GM23338 (cell line): ENCODE results near the gene DGKH. TPM values are rescaled to one million over a fixed set of nuclear protein-coding genes. Genes with fewer than 3 reads are reported as not detected.
"Not testable (repeated sequence)": the region's sequence is repeated elsewhere in the genome, so short reads cannot be mapped to it uniquely, and the experiment has no call there.

Source experiments
- ATAC-seq: fragments of 200-7000 bp; cut with Tn5 transposase; 3 replicates; pipeline ENCODE4 v1.9.1; 2020
- DNase-seq: peaks from one replicate; pipeline ENCODE4 v3.0.0-alpha.2; 2015; ENCODE audit warnings: low spot score
- H2AFZ ChIP-seq: fragments of 200-600 bp; sonication (generic); 2 replicates; pipeline ENCODE4 v1.8.0; 2016; ENCODE audit warnings: antibody characterized with exemption, mild to moderate bottlenecking, moderate library complexity
- H3F3A ChIP-seq: fragments of 200-600 bp; sonication (generic); replicated peaks from 2 replicates; pipeline ENCODE4 v1.8.0; 2017; ENCODE audit warnings: antibody characterized with exemption, mixed run types, low read depth
- H3K27ac ChIP-seq: fragments of 200-600 bp; sonication (generic); 2 replicates; pipeline ENCODE4 v1.6.1; 2016; ENCODE audit warnings: low read depth
- H3K27me3 ChIP-seq: fragments of 200-600 bp; sonication (generic); 2 replicates; pipeline ENCODE4 v1.8.0; 2016; ENCODE audit warnings: mild to moderate bottlenecking, mixed run types, moderate library complexity; ENCODE audit not compliant: insufficient read depth
- H3K36me3 ChIP-seq: fragments of 200-600 bp; sonication (generic); 2 replicates; pipeline ENCODE4 v1.8.0; 2016; ENCODE audit warnings: mild to moderate bottlenecking; ENCODE audit not compliant: insufficient read depth
- H3K4me1 ChIP-seq: fragments of 200-600 bp; sonication (generic); 2 replicates; pipeline ENCODE4 v1.8.0; 2016; ENCODE audit warnings: mild to moderate bottlenecking, moderate library complexity; ENCODE audit not compliant: insufficient read depth
- H3K4me2 ChIP-seq: fragments of 200-600 bp; sonication (generic); 2 replicates; pipeline ENCODE4 v1.7.1; 2017; ENCODE audit warnings: mixed run types
- H3K4me3 ChIP-seq: fragments of 200-600 bp; sonication (generic); 2 replicates; pipeline ENCODE4 v1.6.1; 2016; ENCODE audit warnings: mixed run types
- H3K79me2 ChIP-seq: fragments of 200-600 bp; sonication (generic); replicated peaks from 2 replicates; pipeline ENCODE4 v1.8.0; 2017; ENCODE audit warnings: mild to moderate bottlenecking; ENCODE audit not compliant: insufficient read depth
- H3K9me2 ChIP-seq: fragments of 200-600 bp; sonication (generic); 2 replicates; pipeline ENCODE4 v1.8.0; 2017; ENCODE audit not compliant: insufficient read depth
- H4K20me1 ChIP-seq: fragments of 200-600 bp; sonication (generic); replicated peaks from 2 replicates; pipeline ENCODE4 v1.8.0; 2017; ENCODE audit warnings: mild to moderate bottlenecking; ENCODE audit not compliant: insufficient read depth
- H3K27ac Mint-ChIP-seq: 2 replicates; pipeline ENCODE4 v1.8.0; 2020; ENCODE audit warnings: inconsistent platforms, mild to moderate bottlenecking, moderate library complexity, mixed read lengths
- H3K27me3 Mint-ChIP-seq: 3 replicates; pipeline ENCODE4 v1.8.0; 2022; ENCODE audit warnings: low read depth, mild to moderate bottlenecking, moderate library complexity, mixed read lengths, inconsistent platforms; ENCODE audit not compliant: insufficient read depth, poor library complexity
- H3K36me3 Mint-ChIP-seq: 3 replicates; pipeline ENCODE4 v1.8.0; 2021; ENCODE audit warnings: low read depth, mild to moderate bottlenecking, inconsistent platforms, moderate library complexity, mixed read lengths
- H3K4me1 Mint-ChIP-seq: 3 replicates; pipeline ENCODE4 v1.8.0; 2020; ENCODE audit warnings: mild to moderate bottlenecking, inconsistent platforms, mixed read lengths
- H3K4me3 Mint-ChIP-seq: 3 replicates; pipeline ENCODE4 v1.8.0; 2021; ENCODE audit warnings: moderate library complexity, mild to moderate bottlenecking, inconsistent platforms, mixed read lengths
- H3K9me3 Mint-ChIP-seq: 3 replicates; pipeline ENCODE4 v1.8.0; 2020; ENCODE audit warnings: moderate library complexity, mild to moderate bottlenecking, inconsistent platforms, mixed read lengths
- CREB1 ChIP-seq: fragments of 250-450 bp; sonication (Bioruptor Pico); IDR thresholded peaks from 2 replicates; pipeline ENCODE4 v1.5.0; 2020; ENCODE audit warnings: low read depth, mild to moderate bottlenecking, moderate library complexity
- EZH2 ChIP-seq: fragments of 200-600 bp; sonication (generic); IDR thresholded peaks from one replicate; pipeline ENCODE4 v1.8.0; 2017; ENCODE audit warnings: antibody characterized with exemption, mild to moderate bottlenecking, low read depth; ENCODE audit not compliant: unreplicated experiment
- EZH2phosphoT487 ChIP-seq: fragments of 200-600 bp; sonication (generic); IDR thresholded peaks from one replicate; pipeline ENCODE4 v1.8.1; 2018; ENCODE audit warnings: antibody characterized with exemption; ENCODE audit not compliant: unreplicated experiment
- JUNB ChIP-seq: IDR thresholded peaks from one replicate; pipeline ENCODE4 v1.6.1; 2016; ENCODE audit warnings: antibody characterized with exemption; ENCODE audit not compliant: unreplicated experiment
- NANOG ChIP-seq: IDR thresholded peaks from 2 replicates; pipeline ENCODE4 v1.6.1; 2016; ENCODE audit warnings: antibody characterized with exemption, borderline replicate concordance
- POLR2AphosphoS5 ChIP-seq: IDR thresholded peaks from 2 replicates; pipeline ENCODE4 v1.6.1; 2016; ENCODE audit warnings: antibody characterized with exemption, low read depth
- STAT1 ChIP-seq: IDR thresholded peaks from one replicate; pipeline ENCODE4 v1.6.1; 2016; ENCODE audit warnings: antibody characterized with exemption; ENCODE audit not compliant: unreplicated experiment
- ZNF114 ChIP-seq: fragments of 250-450 bp; sonication (Bioruptor Pico); IDR thresholded peaks from 2 replicates; pipeline ENCODE4 v1.5.0; 2020; ENCODE audit warnings: mild to moderate bottlenecking, moderate library complexity
- ZNF331 ChIP-seq: fragments of 250-450 bp; sonication (Bioruptor Pico); IDR thresholded peaks from 2 replicates; pipeline ENCODE4 v1.5.0; 2020; ENCODE audit warnings: low read depth, mild to moderate bottlenecking, moderate library complexity
- polyA plus RNA-seq: library from polyadenylated mRNA; unstranded; fragments of >200 nt; fragmentation: Nextera tagmentation; extraction: Ambion mirVana; gene quantifications from 2 replicates; pipeline ENCODE4 v1.2.1, GENCODE V29; 2016
- total RNA-seq: library from RNA; depleted of rRNA; stranded (reverse); fragments of >200 nt; shearing (Covaris generic); gene quantifications from 2 replicates; pipeline ENCODE4 v1.2.3, GENCODE V29; 2014
- TF ChIP-seq, protein P1 (sequence below): IDR thresholded peaks from 2 replicates; pipeline ENCODE4 v1.6.1; 2016; ENCODE audit warnings: antibody characterized with exemption
- TF ChIP-seq, protein P2 (sequence below), 2 experiments: fragments of 200-600 bp in 1 of 2; sonication (generic) in 1 of 2; conservative IDR thresholded peaks; 2 replicates each; pipeline versions ENCODE4 v1.5.1 to v1.6.1; 2016 to 2017; ENCODE audit warnings: antibody characterized with exemption in 2 of 2, low read depth in 2 of 2, mild to moderate bottlenecking in 2 of 2, moderate library complexity in 1 of 2

Gene DGKH
- total and polyA plus RNA-seq, 2 experiments from 2014 or later = 2.1 to 7.5 TPM

DNA sequence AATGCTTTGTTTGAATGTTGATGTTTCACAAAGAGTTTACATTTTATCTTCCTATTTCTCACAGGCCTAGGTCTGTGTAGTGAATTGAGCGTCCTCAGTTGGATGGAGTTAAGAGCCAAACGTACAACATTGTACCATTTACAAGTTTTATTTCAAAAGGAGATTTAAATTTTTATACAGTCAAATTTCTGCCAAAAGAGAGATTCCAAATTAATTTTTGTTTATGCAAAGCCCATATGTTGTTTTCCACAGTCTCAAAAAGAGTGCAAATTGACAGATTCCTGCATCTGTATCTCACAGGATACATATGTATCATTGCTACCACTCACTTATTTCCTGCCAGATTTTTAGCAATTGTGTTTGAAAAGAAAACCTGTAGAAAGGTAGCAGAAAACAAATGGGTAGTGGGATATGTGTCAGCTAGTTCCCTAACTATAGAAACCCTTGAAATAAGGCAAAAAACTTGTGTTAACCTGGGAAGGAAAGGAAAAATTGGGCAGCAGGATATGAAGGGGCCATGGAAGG is 46.1 kb downstream of the DGKH start:
- Mint-ChIP-seq H3K9me3 (no peaks in the 10 kb centered on the region), H3K27ac (no peak overlapping the region), H3K36me3 (no peaks in the 10 kb centered on the region; the same call in 2 of the 3 replicates), H3K4me3 (no peak overlapping the region), H3K4me1 (no peaks in the 10 kb centered on the region; the same call in 2 of the 3 replicates), H3K27me3 (no peaks in the 10 kb centered on the region)
- no peaks in the 10 kb centered on the region for H4K20me1 ChIP-seq
- H3K36me3 ChIP-seq = 0 out of 2 replicates have a peak, but pooled peaks cover 2% of the 10 kb centered on the region
- no peaks in the 10 kb centered on the region for H3K4me1 ChIP-seq
- H3K4me3 ChIP-seq = no peak overlapping the region
- TF ChIP-seq POLR2AphosphoS5 (no peak), CREB1 (CRISPR knock-in tag) (no peak)
- no peak for ATAC-seq
- H3K27me3 ChIP-seq = no peaks in the 10 kb centered on the region
- H3F3A ChIP-seq = no peaks in the 10 kb centered on the region
- H3K27ac ChIP-seq = no peak overlapping the region
- no peaks in the 10 kb centered on the region for H3K79me2 ChIP-seq
- no peak overlapping the region for H2AFZ ChIP-seq
- no peak for DNase-seq
- peaks cover 5% of the 10 kb centered on the region; the same call in 1 of the 2 replicates for H3K9me2 ChIP-seq
- no peak overlapping the region for H3K4me2 ChIP-seq

DNA sequence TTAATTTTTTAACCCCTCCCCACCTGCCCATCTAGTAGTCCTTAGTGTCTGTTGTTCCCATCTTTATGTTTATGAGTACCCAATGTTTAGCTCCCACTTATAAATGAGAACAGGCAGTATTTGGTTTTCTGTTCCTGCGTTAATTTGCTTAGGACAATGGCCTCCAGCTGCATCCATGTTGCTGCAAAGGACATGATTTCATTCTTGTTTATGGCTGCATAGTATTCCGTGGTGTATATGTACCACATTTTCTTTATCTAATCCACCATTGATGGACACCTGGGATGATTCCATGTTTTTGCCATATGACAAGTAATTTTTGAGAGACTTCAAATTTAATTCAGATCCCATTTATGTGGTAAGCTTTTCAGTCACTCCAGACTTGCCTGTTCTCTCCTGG is 47.8 kb downstream of the DGKH start:
- not testable (repeated sequence) for ATAC-seq, H3K4me3 Mint-ChIP-seq, H3K4me1 Mint-ChIP-seq, H3F3A ChIP-seq, H3K36me3 ChIP-seq, H4K20me1 ChIP-seq, H3K4me3 ChIP-seq, H3K79me2 ChIP-seq, H3K27ac ChIP-seq, H3K36me3 Mint-ChIP-seq, H3K4me2 ChIP-seq, H3K9me2 ChIP-seq, H3K27me3 Mint-ChIP-seq, H3K27me3 ChIP-seq, DNase-seq, H2AFZ ChIP-seq, H3K27ac Mint-ChIP-seq, H3K4me1 ChIP-seq, H3K9me3 Mint-ChIP-seq

DNA sequence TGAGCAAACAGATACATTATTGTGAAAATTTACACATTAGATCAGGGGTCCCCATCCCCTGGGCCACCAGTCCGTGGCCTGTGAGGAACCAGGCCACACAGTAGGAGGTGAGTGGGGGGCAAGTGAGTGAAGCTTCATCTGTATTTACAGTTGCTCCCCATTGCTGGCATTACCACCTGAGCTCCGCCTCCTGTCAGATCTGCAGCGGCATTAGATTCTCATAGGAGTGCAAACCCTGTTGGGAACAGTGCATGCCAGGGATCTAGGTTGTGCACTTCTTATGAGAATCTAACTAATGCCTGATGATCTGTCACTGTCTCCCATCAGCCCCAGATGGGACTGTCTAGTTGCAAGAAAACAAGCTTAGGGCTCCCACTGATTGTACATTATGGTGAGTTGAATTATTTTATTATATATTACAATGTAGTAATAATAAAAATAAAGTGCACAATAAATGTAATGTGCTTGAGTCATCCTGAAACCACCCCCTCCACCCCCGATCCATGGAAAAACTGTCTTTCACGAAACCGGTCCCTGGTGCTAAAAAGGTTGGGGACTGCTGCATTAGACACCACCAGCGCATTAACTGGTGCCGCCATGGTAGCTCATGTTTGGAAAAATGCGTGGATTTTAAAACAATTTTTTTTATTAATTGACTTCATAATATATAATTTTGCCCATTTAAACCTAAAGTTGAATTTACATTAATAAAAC is 51.7 kb downstream of the DGKH start:
- Histone ChIP-seq H3K27ac (no peak overlapping the region), H3K27me3 (no peaks in the 10 kb centered on the region), H3K79me2 (no peaks in the 10 kb centered on the region), H3K9me2 (peaks cover 5% of the 10 kb centered on the region; the same call in 1 of the 2 replicates), H3K4me2 (no peak overlapping the region), H3K4me1 (no peaks in the 10 kb centered on the region), H2AFZ (no peak overlapping the region), H3K4me3 (no peak overlapping the region), H3K36me3 (0 out of 2 replicates have a peak, but pooled peaks cover 2% of the 10 kb centered on the region), H4K20me1 (no peaks in the 10 kb centered on the region), H3F3A (no peaks in the 10 kb centered on the region)
- Mint-ChIP-seq H3K4me1 (peaks cover 8% of the 10 kb centered on the region; the same call in 2 of the 3 replicates), H3K36me3 (peaks cover 3% of the 10 kb centered on the region; the same call in 2 of the 3 replicates), H3K9me3 (peaks cover 3% of the 10 kb centered on the region; the same call in 1 of the 3 replicates), H3K27me3 (peaks cover 1% of the 10 kb centered on the region), H3K4me3 (no peak overlapping the region), H3K27ac (no peak overlapping the region)
- no peak for ATAC-seq
- no peak for DNase-seq
- TF ChIP-seq EZH2phosphoT487 (no peak), STAT1 (no peak), ZNF331 (CRISPR knock-in tag) (no peak), EZH2 (no peak), NANOG (no peak), JUNB (no peak), POLR2AphosphoS5 (no peak), ZNF114 (CRISPR knock-in tag) (no peak)
- TF ChIP-seq, protein P1, sequence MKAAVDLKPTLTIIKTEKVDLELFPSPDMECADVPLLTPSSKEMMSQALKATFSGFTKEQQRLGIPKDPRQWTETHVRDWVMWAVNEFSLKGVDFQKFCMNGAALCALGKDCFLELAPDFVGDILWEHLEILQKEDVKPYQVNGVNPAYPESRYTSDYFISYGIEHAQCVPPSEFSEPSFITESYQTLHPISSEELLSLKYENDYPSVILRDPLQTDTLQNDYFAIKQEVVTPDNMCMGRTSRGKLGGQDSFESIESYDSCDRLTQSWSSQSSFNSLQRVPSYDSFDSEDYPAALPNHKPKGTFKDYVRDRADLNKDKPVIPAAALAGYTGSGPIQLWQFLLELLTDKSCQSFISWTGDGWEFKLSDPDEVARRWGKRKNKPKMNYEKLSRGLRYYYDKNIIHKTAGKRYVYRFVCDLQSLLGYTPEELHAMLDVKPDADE = no peak
- TF ChIP-seq, protein P2, sequence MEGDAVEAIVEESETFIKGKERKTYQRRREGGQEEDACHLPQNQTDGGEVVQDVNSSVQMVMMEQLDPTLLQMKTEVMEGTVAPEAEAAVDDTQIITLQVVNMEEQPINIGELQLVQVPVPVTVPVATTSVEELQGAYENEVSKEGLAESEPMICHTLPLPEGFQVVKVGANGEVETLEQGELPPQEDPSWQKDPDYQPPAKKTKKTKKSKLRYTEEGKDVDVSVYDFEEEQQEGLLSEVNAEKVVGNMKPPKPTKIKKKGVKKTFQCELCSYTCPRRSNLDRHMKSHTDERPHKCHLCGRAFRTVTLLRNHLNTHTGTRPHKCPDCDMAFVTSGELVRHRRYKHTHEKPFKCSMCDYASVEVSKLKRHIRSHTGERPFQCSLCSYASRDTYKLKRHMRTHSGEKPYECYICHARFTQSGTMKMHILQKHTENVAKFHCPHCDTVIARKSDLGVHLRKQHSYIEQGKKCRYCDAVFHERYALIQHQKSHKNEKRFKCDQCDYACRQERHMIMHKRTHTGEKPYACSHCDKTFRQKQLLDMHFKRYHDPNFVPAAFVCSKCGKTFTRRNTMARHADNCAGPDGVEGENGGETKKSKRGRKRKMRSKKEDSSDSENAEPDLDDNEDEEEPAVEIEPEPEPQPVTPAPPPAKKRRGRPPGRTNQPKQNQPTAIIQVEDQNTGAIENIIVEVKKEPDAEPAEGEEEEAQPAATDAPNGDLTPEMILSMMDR (conservative IDR thresholded peaks at IDR 0.05; ENCODE audit: low read depth in 2 of 2) = no peak
